Measurements from ENCODE around the gene NRAS.
A peak's percentile ranks its signal among the peaks of the same experiment; 100 is the strongest.

The NRAS gene

GRCh38 chr1:114728553-114728952, 12.0 kb upstream of the NRAS start:
- no peak for DNase-seq (ENCODE audit: low read depth, low spot score)

GRCh38 chr1:114725230-114725629, 8.7 kb upstream of the NRAS start:
- DNase-seq (ENCODE audit: low read depth, low spot score), result no peak

- peak; percentile 5 for DNase-seq (ENCODE audit: low read depth, low spot score)
These were observed 7.3 kb upstream of the NRAS start for GRCh38 chr1:114723915-114724314.

- no peak for DNase-seq (ENCODE audit: low read depth, low spot score)
These were observed 6.9 kb upstream of the NRAS start for GRCh38 chr1:114723457-114723856.

GRCh38 chr1:114720492-114720891, 3.9 kb upstream of the NRAS start:
- no peak for DNase-seq (ENCODE audit: low read depth, low spot score)

GRCh38 chr1:114719424-114719787, 2.8 kb upstream of the NRAS start:
- peak; percentile 52 for DNase-seq (ENCODE audit: low read depth, low spot score)

GRCh38 chr1:114718661-114719423, 2.3 kb upstream of the NRAS start:
- peak; percentile 58 for DNase-seq (ENCODE audit: low read depth, low spot score)

- no peak for DNase-seq (ENCODE audit: low read depth, low spot score)
These were observed 643 bp downstream of the NRAS start for GRCh38 chr1:114715952-114716303.

- no peak for DNase-seq (ENCODE audit: low read depth, low spot score)
These were observed 3.6 kb downstream of the NRAS start for GRCh38 chr1:114712977-114713376.

GRCh38 chr1:114710360-114710759, 6.2 kb downstream of the NRAS start:
- no peak for DNase-seq (ENCODE audit: low read depth, low spot score)

- no peak for DNase-seq (ENCODE audit: low read depth, low spot score)
These were observed 9.0 kb downstream of the NRAS start for GRCh38 chr1:114707604-114708003.

- no peak for DNase-seq (ENCODE audit: low read depth, low spot score)
These were observed 13.3 kb downstream of the NRAS start for GRCh38 chr1:114703242-114703641.

GRCh38 chr1:114702737-114703136, 13.8 kb downstream of the NRAS start:
- DNase-seq (ENCODE audit: low read depth, low spot score), result no peak

GRCh38 chr1:114701931-114702330, 14.6 kb downstream of the NRAS start:
- no peak for DNase-seq (ENCODE audit: low read depth, low spot score)

GRCh38 chr1:114700036-114700600, 16.5 kb downstream of the NRAS start:
- peak; percentile 46 for DNase-seq (ENCODE audit: low read depth, low spot score)

- DNase-seq (ENCODE audit: low read depth, low spot score), result no peak
These were observed 19.8 kb downstream of the NRAS start for GRCh38 chr1:114696810-114697209.

- peak; percentile 51 for DNase-seq (ENCODE audit: low read depth, low spot score)
These were observed 21.0 kb downstream of the NRAS start, which contains the start of gene AMPD1 for GRCh38 chr1:114695430-114696058. AMPD1 (minus strand) TSS chr1:114695546; CDS start chr1:114695471, 75 bp downstream.

GRCh38 chr1:114694540-114695310, 21.8 kb downstream of the NRAS start:
- no peak for DNase-seq (ENCODE audit: low read depth, low spot score)

- no peak for DNase-seq (ENCODE audit: low read depth, low spot score)
These were observed 23.6 kb downstream of the NRAS start for GRCh38 chr1:114692947-114693346.

- DNase-seq (ENCODE audit: low read depth, low spot score), result no peak
These were observed 25.5 kb downstream of the NRAS start for GRCh38 chr1:114691061-114691460.

- DNase-seq (ENCODE audit: low read depth, low spot score), result no peak
These were observed 26.4 kb downstream of the NRAS start for GRCh38 chr1:114690148-114690547.

GRCh38 chr1:114688526-114688925, 28.0 kb downstream of the NRAS start:
- no peak for DNase-seq (ENCODE audit: low read depth, low spot score)
